Epithelial cell of esophagus (primary cell): ENCODE results near the gene CACNG5.

Experiments
- DNase-seq: peaks from one replicate; pipeline ENCODE4 v3.0.0; 2010; ENCODE audit warnings: low read depth
- H3K4me3 ChIP-seq: 2 replicates; pipeline ENCODE4 v1.5.1; 2011; ENCODE audit warnings: mild to moderate bottlenecking, low read length, control low read depth
- TF ChIP-seq, protein P1 (sequence below): IDR thresholded peaks from 2 replicates; pipeline ENCODE4 v1.5.1; 2011; ENCODE audit warnings: low read depth, mild to moderate bottlenecking, low read length, control low read depth, inconsistent platforms; ENCODE audit not compliant: insufficient read depth; ENCODE audit errors: missing control alignments

The CACNG5 gene

DNA sequence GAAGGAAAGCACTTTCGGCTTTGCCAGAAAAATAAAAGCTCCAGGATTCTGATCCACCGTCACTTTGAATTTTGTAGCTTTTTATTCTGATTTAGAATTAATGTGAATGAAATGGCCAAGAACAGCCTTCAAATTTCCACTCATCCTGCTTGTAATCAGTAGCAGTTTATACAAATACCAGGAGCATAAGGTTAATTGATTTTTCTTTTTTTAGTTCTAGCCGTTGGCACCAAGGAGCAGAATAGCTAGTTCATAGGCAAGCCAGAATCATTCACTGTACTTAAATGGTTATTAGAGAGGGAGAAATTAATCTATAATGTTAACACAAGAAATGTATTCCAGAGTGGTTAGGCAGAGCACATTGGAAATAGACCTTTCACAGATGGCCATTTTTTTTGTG, 41.1 kb upstream of the CACNG5 start:
- no peak for DNase-seq
- H3K4me3 ChIP-seq = no peak overlapping the region
- TF ChIP-seq, protein P1, sequence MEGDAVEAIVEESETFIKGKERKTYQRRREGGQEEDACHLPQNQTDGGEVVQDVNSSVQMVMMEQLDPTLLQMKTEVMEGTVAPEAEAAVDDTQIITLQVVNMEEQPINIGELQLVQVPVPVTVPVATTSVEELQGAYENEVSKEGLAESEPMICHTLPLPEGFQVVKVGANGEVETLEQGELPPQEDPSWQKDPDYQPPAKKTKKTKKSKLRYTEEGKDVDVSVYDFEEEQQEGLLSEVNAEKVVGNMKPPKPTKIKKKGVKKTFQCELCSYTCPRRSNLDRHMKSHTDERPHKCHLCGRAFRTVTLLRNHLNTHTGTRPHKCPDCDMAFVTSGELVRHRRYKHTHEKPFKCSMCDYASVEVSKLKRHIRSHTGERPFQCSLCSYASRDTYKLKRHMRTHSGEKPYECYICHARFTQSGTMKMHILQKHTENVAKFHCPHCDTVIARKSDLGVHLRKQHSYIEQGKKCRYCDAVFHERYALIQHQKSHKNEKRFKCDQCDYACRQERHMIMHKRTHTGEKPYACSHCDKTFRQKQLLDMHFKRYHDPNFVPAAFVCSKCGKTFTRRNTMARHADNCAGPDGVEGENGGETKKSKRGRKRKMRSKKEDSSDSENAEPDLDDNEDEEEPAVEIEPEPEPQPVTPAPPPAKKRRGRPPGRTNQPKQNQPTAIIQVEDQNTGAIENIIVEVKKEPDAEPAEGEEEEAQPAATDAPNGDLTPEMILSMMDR = no peak

DNA sequence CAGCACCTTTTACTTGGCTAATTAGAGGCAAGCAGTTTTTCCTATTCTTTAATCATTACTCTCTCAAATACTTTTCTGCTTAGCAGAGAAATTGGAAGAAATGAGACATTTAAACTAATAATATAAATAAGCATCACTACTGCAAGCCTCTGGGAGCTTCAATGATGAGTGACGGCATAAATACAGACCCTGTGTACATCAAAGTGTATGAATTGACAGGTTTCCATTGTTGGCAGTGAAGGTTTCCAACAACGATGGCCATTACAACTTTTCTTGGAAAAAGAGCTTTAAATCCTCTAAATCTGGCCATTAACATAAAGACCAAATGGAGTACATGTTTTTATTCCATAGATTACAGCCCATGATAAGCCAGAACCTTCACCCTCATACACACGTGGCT, 39.4 kb upstream of the CACNG5 start:
- TF ChIP-seq, protein P1 = no peak
- DNase-seq = no peak

DNA sequence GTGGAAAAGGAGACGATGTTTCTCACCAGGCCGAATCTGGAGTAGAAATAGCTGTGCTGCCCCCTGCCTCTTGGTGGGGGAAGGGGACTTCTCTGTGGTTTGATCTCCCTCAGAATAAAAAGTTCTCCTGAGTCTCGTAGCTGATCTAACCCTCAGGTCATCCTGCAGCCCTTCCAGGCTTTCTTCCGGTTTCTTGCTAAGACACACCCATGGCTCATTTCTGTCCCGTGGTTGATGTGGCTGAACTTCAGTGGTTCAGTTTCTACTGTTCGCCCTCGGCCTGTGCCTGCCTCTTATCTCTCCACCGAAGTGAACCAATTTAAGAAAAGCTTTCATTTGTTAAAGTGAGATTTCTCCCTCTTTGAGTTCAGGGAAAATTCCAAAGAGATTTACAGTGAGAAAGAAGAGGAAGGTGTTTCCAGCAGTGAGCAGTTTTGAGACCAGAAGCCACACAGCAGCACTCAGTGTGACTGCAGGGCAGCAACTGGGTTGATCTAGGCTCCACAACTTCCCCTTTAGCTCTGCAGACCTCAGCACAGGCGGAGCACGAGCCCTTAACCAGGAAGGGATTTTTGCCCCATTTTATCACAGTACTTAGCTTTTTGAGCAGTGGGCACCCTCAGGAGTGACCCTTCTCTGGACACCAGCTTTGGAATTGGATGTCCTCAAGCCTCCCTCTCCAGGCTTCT, 34.9 kb upstream of the CACNG5 start:
- DNase-seq = no peak
- TF ChIP-seq, protein P1 = no peak
- H3K4me3 ChIP-seq = no peak overlapping the region

More for the DNA sequence above, 39.4 kb upstream of the CACNG5 start:
- no peak overlapping the region for H3K4me3 ChIP-seq

DNA sequence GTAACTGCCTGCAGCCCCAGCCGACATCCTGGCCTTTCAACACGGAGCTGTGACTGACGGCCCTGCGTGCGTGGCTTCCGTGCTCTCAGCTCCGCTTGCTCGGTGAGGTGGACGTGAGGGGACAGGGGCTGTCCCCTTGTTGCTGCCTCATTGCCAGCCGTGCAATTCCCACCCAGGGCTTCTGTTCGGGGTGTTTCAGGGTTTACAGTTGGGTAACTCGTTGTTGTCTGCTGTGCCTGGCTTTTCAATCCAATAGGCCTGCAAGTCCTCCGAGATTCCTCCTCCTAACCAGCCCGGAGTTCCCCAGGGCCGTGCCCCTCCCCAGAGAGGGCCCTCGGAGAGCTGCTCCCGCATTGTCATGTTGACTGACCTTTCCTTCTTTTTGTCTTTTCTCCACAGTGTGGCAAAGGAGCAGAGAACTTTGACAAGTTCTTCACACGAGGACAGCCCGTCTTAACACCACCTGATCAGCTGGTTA, 31.4 kb upstream of the CACNG5 start:
- TF ChIP-seq, protein P1 = no peak
- no peak for DNase-seq
- no peak overlapping the region for H3K4me3 ChIP-seq

DNA sequence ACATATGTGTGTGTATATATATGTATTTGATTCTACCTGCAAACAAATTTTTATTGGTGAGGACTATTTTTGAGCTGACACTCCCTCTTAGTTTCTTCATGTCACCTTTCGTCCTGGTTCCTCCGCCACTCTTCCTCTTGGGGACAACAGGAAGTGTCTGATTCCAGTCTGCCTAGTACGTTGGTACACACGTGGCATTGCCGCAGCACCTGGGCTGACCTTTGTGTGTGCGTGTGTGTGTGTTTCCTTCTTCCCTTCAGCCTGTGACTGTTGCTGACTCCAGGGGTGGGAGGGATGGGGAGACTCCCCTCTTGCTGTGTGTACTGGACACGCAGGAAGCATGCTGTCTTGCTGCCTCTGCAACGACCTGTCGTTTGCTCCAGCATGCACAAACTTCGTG, 29.4 kb upstream of the CACNG5 start:
- no peak for DNase-seq
- H3K4me3 ChIP-seq = no peak overlapping the region
- TF ChIP-seq, protein P1 = no peak

DNA sequence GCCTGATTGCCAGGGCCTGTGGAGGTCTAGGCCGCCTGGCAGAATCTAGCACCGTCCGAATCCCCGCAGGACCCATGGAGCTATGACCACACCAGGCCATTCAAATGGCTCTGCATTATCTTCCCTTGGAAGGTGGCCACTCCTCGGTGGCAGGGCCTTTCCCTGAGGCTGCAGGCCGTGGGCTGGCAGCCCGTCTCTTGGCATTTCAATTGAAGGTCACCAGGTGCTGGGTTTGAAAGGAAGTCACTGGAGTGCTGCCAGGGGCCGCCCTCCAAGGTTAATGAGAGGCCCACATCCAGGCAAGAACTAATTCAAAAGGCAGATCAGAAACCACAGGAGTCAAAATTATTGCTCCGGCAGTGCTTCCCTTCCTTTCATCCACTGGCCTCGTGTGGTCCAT, 27.7 kb upstream of the CACNG5 start:
- no peak for DNase-seq
- TF ChIP-seq, protein P1 = no peak
- no peak overlapping the region for H3K4me3 ChIP-seq

DNA sequence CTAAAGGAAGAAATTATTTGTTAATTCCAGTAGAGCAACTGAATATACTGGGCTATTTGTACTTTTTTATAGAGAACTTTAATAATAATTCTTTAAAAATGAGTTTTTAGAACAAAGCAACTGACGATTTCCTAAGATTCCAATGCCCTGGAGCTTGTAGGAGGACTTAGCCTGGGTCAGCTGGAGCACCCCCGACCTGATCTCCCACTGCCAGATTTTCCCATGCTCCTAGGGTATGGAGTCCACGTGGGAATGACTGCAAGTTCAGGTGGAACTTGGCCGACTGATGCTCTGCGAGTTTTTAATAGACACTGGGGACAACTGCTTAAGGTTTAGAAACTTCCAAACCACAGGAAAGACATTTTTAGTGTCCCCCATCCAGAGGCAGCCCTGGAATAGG, 25.5 kb upstream of the CACNG5 start:
- no peak for DNase-seq
- H3K4me3 ChIP-seq = no peak overlapping the region
- TF ChIP-seq, protein P1 = no peak
